Stimulated activated CD4-positive, alpha-beta T cell treated with anti-CD3 and anti-CD28 coated beads, Interleukin-4, amount 100 ng/mL, for 4 hours (primary cell): Measurements from ENCODE around the gene MED31.
"Not testable (repeated sequence)": the region's sequence is repeated elsewhere in the genome, so short reads cannot be mapped to it uniquely, and the experiment has no call there.

Source experiments
- DNase-seq, 2 experiments: peaks; one replicate each; pipeline ENCODE4 v3.0.0-alpha.2; 2020

MED31 gene

DNA sequence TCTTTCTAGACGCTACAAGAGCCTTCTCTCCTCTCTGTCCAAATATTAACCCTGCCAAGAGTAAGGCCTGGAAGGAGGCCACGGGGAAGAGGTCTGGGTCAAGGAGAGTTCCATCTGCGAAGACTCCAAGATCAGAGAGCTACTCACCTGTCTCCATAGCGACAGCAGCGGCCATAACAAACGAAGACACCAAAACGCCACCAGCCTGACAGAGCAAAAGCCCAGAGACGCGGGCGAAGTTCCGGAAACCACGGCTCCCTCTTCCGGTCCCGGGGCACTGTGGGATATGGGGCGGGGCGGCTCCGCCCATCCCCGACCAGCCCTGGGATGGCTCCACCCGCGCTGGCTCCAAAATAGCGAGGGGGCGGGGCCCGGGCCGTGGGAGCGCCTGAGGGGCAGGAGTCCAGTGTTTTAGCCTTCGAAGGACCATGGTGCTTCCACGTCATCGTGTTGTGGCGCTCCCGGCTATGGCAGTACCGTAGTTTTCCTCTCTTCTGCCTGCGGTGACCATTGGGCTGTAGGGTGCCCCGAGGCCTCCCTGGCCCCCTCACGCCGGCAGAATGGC, at the start of gene MED31, which contains the start of gene C17orf100:
MED31 (minus strand) TSS at position 252 of the 565 bp plus-strand sequence; CDS start at position 175, 77 bp downstream.
C17orf100 (plus strand) TSS at position 409 of the 565 bp plus-strand sequence; CDS start at position 561, 152 bp downstream.
- peak; percentile 90 to 92 for DNase-seq

DNA sequence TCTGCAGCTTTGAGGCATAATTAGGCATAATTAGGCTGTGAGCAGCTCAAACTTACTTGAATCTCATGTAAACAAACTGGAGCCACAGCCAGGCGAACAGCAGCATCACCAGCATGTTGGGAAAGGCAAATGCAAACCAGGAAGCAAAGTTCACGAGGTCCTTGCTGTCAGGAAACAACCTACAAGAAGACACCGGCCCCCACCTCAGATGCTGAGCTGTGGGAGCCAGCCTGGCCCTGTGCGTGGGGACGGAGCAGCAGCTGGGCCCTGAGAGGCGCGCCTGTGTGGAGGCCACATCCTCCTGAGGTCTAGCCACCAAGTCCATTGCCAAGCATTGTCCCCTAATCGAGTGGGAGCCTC, 49.5 kb upstream of the MED31 start:
- no peak for DNase-seq

DNA sequence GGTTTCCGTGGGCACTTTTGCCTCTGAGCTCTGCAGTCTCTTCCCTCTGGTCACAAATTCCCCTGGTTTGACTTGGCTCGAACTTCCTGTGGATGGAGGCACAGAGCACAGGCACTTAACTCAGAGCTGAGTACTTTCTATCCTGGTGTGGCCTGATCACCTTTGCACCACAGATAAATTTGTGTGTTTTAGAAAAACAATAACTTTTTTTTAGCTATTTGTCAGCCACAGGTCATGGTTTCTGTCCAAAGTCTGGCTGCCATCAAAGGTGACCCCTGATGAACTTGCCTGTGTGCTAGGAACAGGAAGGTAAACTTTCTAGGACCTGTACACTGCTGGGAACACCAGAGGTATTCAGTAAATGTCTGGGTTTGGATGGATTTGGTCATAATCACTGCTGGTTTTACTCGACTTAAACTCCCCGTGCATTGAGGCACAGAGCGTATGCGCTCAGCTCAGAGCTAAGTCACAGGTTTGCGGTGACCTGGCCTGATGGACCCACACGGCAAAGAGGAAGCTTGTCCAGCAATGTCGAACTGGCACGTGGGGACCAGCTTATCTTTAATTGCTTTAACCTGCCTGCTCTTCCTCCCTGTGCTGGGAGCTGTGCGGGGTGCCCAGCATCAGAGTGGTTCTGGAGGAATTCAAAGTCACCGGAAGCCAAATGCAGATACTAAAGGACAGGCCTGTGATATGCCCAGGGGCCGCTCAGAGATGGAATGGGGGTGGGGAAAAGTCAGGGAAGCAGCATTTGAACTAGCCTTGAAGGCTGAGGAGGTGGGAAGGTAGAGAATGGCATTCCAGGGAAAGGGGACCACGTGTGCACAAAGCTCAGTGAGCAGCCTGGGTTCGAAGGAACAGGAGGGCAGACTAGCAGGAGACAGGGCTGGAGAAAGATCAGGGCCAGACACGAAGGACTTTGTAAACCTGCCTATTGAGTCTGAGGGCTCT, 48.9 kb upstream of the MED31 start:
- no peak for DNase-seq

DNA sequence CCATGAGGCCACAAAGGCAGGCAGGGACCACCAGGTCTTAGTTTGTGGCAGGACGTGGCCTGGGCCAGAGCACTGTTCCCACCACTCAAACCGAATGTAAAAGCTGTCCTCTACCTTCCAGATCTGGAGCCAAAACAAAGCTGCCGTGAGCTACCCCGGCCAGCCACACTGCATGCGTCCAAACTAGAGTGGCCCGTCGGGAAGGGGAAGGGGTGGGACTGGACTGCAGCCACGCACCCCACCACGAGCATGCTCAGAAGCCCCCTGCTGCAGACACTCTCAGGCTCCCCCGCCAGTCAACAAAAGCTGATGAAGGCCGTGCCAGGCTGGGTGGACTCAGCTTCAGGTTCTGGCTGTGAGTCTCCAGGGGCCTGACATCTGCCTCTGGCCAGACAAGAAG, 46.6 kb upstream of the MED31 start:
- DNase-seq: no peak

DNA sequence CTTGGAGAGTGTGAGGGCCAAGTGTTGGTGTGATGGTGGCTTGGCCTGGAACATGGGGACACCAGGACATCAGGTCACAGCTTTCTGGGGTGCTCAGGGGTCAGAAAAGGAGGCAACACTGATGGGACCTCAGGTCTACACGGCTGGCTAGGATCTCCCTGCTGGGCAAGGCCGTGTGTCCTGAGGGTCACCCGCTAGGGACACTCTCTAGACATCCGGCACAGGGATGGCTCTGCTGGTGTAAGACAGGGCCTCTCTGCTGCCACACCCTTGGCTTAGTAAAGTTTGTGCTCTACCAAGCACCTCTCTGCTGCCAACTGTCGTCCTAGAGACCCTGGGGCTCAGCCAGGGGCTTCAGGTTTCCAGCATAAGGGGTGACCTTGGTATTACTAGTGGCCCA, 45.5 kb upstream of the MED31 start:
- no peak for DNase-seq

DNA sequence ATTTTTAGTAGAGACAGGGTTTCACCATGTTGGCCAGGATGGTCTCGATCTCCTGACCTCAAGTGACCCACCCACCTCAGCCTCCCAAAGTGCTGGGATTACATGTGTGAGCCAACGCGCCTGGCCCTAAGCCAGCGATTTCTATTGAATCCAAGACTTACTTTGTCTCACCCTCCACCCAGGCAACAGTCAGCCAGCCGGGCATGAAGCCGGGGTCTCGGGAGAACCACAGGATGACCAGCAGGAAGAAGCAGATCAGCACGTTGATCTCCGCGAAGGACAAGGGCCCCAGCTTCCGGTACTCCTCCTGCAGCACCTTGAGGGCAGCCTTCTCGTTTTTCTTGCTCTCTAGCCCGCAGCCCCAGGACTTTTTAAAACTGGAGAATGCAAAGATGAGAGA, 44.2 kb upstream of the MED31 start:
- no peak for DNase-seq

DNA sequence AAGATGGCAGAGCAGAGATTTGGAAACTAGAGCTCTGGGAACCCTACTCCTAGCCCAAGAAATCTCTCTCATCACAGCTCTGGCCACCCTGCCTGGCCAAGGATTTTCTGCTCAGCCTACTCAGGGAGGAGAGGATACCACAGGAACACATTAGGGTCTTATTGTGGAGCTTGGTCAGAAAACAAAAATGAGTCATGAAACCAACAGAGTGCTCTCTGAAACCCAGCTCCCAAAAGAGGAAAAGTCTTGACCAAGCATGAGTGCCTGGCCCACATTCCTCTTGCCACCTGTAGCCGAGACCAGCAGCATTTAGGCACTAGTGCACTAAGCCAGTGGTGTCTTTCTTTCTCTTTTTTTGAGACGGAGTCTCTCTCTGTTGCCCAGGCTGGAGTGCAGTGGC, 43.6 kb upstream of the MED31 start:
- DNase-seq: no peak

DNA sequence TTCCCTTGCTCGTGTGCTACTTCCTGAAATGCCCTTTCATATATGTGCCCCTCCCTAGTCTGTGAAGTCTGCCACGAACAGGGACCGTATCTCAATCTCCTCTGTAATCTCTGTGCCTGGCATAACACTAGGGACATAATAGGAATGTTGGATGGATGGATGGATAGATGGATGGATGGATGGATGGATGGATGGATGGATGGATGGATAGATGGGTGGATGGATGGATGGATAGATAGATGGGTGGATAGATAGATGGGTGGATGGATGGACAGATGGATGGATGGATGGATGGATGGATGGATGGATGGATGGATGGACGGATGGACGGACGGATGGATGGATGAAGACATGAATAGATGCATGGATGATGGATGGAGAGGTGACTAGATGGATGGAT, 40.6 kb upstream of the MED31 start:
- not testable (repeated sequence) for DNase-seq

DNA sequence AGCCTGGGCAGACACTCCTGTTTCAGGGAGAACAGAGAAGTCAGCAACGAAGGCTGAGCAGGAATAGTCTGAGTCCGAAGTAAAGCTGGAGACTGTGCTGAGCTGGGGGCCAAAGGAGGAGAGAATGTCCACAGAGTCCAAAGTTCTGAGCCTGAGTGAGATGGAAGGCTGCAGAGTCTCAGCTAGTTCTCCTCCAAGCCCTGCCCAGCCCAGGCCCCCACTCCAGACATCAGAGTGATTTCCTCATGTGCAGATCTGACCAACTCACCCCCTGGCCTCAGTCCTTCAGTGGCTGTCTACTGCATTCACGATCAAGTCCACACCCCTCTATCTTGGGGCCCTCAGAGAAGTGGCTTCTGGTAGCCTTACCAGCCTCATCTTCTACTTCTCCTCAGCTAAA, 40.1 kb upstream of the MED31 start:
- DNase-seq: no peak

DNA sequence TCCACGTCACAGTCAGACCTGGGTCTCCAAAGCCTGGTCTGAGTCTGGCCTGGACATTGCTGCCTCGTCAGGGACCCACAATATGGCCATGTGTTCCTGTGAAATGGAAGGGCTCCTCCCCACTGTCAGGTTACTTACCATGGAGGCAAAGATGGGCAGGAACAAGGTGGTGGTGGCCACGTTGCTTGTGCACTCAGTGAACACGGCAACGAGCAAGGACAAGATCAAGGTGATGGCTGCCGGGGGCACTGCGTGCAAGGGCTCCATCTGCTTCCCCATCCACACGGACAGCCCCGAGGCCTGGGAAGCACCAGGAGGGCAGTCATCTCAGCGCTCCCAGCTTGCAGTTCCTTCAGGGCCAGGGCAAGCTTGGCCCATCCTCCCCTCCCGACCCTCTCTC, 39.2 kb upstream of the MED31 start:
- no peak for DNase-seq

DNA sequence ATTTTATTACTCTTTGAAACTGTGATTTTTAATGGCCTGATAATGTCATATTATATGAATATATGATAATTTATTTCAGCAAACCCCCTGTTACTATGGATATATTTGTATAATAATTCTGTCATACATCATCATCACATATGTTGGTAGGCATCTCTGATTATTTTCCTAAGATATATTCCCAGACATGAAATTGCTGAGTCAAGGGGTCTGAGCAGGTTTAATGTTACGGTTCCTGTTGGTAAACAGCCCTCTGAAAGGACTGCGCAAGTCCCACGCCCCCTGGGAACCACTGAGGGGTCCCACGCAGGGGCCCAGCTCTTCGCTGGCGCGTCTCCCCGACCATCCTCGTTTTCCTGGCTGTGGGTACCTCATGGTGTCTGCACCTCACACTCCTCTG, 37.5 kb upstream of the MED31 start:
- no peak for DNase-seq

DNA sequence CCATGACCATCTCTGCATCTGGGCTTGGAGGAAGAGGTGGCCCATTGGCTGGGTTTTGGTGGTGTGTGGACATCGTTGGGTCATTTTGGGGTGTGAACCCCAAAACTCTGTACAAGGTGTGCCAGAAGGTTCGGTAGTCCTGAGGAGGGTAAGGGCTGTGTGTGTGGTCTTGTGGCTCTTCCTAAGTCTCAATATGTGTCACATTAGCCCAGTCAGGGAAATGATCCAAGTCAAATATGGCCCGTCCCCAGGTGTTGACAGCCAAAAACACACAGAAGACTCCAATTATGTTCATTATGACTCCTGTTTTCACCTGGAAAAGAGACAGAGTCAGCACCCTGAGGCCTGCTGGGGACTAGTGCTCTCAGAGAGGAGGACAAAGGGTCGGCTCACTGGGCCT, 34.6 kb upstream of the MED31 start:
- DNase-seq: no peak

DNA sequence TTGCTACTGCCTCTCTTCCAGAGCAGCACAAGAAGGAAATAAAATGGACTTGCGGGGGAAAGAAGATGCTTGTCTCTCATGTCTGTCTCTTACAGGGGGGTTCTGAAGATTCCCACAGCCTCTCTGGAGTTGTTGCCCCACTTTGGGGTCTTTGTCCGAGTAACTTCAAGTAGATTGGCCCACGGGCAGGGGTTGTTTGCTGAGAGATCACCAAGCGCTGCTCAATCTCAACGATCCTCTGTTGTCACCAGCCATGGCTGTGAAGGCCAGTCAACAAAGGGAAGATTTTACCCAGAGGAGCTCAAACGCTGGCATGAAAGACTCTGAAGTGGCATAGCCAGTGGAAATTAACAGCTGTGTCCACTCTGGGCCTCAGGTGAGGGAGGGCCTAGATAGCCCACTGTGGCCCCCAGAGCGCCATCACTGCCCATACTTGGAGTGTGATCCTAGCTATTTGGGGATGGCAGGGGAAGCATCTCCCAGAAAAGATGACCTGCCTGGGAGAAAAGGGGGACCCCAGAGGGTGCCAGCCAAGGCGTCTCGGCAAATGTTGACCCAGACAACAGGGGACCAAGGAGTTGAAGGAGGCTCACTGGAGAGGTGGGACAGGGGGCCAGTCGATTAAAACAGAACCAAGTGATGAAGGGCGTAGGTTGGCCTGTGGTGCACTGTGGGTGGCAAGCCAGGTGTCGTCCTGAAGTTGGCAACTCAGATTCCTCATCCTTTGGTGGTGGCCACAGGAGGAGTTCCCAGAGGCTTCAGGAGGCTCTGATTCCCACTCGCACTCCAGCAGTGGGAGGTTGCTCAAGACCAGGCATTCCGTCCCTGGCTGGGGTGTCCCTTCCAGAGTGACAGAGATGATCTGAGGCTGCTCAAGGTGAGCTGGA, 33.7 kb upstream of the MED31 start:
- DNase-seq: no peak

DNA sequence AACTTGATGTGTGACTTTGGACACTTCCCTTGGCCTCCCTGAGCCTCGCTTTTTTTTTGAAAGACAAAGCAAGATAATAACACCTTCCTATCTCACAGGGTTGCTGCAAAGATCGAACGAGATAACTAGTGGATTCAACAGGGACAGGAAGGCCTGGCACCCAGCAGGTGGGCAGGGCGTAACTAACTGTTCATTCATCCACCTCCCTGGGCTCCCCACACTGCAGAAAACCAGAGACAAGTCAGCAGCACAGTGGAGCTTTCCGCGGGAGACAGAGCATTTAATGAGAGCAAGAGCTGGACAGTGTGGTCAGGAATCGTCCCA, 33.0 kb upstream of the MED31 start:
- DNase-seq: no peak

DNA sequence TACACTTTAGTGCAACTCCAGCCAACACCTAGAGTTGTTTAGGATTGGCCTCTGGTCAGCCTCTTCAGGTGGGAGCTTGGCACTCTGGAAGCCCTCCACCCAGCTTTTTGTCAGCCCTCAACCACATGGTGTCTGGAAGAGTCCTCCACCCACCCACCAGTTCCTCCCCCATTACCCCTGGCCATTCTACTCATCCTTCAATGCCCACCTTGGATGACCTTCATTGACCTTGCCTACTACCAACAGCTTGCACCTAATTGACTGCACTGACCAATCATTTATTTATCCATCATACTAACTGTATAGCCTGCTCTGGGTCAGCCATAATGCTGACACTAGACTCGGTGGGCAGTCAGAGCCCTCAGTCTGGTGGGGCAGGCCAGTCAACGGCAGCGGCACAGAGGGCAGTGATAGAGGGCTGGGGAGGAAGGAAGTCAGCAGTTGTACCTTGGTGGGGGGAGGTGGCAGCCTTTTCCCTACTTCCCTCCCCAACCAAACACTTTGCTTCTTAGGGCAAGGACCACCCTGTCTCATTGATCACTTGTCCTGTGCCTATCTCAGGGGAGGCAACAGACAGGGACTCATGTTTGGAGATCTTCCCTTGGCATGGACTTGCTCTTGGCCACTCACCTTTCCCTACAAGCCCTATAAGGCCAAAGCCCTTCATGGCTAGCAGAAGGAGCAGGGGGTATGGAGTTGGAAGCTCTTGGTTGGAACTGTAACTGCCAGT, 32.5 kb upstream of the MED31 start:
- no peak for DNase-seq

DNA sequence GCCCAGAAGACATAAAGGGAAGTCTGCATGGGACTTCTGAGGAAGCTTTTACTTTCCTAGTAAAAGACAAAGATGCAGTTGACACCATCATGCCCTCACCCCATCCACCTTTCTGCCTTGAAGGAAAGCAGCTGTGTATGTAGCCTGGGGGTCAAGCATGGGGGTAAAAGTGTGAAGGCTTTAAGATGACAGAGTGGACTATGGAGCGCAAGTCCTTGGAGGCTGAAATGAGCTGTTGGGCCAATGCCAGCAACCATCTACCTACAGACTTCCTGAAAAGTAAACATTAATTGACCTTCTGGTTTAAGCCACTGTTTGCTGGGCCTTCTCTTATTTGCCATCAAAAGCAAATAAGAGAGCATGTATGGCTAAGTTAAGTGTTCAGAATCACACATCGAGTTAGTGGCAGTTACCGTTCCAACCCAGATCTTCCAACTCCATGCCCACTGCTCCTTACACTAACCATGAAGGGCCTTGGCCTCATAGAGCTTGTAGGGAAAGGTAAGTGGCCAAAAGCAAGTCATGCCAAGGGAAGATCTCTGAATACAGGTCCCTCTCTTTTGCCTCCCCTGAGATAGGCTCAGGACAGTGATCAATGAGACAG, 31.8 kb upstream of the MED31 start:
- DNase-seq: no peak

DNA sequence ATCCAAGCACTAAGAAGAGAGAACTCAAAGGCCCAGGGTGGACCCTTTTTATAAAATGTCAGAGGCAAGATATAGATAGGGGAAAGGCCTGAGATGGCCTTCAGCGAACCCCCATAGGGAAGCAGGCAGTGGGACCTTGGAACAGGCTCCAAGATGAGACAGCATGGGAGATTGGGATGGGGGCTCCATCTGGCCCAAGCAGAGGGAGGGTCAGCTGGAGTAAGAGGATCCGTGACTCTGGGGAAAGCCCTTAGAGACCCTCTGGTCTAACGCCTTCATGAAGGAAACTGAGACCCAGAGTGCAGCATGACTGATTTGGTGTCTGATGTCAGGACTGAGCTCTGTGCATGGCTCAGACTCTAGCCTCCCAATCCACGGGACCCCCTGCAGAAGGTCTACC, 30.9 kb upstream of the MED31 start:
- DNase-seq: no peak

DNA sequence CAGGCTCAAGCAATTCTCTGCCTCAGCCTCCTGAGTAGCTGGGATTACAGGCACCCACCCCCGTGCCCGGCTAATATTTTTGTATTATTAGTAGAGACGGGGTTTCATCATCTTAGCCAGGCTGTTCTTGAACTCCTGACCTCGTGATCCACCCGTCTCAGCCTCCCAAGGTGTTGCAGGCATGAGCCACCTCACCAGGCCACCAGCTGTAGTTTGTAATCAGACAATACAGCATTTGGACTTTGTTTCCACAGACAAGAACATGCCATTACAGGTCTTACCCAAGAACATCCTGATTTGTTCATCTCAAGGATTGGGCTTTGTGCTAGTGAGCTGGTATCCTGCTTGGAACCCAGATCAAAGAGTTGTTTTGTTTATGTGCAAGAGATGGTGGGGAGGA, 30.3 kb upstream of the MED31 start:
- DNase-seq: no peak

DNA sequence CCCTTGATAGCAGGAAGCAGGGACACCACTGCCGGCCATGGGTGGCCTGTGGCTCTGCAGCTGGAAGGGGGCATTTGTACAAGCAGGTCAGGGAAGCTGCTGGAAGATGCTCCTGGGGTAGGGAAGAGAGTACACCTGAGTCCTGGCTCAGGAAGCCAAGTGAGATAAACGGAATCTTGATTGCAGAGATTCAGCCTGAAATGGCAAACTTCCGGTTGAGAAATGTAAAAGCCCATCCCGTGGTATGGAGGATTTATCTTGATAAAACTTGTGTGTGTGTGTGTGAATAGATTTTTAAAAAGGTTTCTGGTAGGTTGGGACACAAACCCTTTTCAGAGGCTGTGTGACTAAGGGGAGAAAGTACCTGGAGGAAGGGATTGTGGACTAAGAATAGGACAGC, 29.8 kb upstream of the MED31 start:
- no peak for DNase-seq

DNA sequence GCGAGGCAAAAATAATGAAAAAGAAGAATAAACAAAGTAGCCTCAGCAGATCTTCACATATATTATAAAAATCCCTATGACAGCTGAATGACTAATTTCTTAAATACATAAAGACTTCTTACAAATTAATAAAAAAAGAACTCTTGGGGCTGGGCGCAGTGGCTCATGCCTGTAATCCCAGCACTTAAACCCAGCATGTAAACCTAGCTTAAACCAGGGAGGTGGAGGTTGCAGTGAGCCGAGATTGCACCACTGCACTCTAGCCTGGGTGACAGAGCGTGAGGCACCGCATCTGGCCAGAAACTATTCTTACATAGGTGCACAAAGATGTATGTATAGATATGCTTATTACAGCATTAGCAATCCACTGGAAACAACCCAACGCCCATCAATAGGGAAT, 27.8 kb upstream of the MED31 start:
- DNase-seq: no peak

DNA sequence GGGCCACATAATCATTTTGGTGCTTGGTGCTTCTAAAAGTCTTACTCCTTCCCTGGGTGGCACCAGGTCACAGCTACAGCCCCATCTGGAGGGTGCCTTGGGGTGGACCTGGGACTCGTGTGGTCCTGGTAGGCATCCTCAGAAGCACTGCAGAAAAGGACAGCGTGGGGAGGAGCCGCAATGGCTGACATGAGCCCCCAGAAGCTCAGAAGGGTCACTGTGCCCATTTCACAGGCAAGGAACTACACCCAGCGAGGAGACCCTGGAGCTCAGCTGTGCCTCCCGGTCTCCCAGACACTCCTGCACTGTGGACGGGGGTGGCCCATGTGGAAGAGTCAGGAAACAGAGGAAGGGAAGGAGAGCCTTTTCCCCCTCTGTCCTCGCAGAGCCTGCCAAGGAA, 26.5 kb upstream of the MED31 start:
- DNase-seq: no peak

DNA sequence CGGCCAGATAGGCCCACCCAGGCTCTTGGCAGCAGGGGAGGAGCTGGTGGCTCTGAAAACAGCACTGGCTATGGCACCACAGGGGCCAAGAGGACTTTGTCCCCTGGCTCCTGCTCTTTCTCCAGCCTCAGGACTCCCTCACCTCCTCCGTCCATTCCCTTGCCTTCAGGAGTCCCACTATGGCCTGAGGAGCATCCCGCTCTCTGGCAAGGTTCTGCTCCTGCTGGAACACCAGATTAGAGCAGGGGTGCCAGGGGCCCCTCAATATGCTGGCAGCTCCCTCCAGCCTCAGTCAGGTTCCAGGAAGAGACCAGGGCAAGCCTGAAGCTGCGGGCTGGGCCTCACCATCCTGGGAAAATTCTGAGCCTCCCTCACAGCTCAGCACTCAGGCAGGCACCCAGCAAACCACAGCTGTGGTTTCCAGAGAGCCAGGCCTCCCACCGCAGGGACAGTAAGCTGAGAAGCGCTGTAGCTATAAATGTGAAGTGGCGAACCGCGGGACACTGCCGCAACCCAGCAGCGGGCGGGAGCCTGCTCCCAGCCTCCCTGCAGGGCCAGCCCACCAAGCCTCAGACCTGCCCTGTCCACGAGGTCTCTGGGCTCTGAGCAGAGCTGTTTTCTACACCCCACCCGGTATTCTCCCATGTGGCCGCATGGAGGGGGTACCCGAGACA, 25.9 kb upstream of the MED31 start:
- no peak for DNase-seq
